ENCODE data around the gene EPHB2. TPM values are rescaled to one million over a fixed set of nuclear protein-coding genes. Genes with fewer than 3 reads are reported as not detected.

The EPHB2 gene
- total and polyA plus RNA-seq, 2 of the 8 experiments (the other 6 are each of a cell fraction or from before 2014, with no cell fraction given): 15.8 to 17.2 TPM

- Histone ChIP-seq H3K23me2 (ENCODE audit: low read depth, low read length) (no peaks in the 10 kb centered on the region; the same call in 1 of the 2 replicates), H3K4me2 (ENCODE audit: insufficient read depth in 1 of 2, low read depth in 2 of 2, low read length in 2 of 2) (no peak overlapping the region), H2AFZ (ENCODE audit: low read length) (no peak overlapping the region), H3K56ac (replicated peaks; ENCODE audit: insufficient read length, low read depth, low read length) (no peak overlapping the region), H2BK120ac (replicated peaks; ENCODE audit: low read depth, low read length) (no peak overlapping the region), H3K18ac (ENCODE audit: extremely low read depth, low read length) (no peak overlapping the region), H3K9ac (replicated peaks in 1 of 4; ENCODE audit: extremely low read depth in 1 of 4, low read depth in 3 of 4, low read length in 3 of 4) (peak overlapping the region in 1 of 4 experiments; percentile 3; a peak in 1 of 7 replicates), H2BK12ac (ENCODE audit: low read depth, low read length) (peak overlapping the region; percentile 60; the same call in 1 of the 2 replicates), H3K4me3 (ENCODE audit: extremely low read depth in 1 of 4, insufficient read depth in 2 of 4, low read depth in 3 of 4, low read length in 4 of 4) (no peak overlapping the region), H4K91ac (replicated peaks; ENCODE audit: insufficient read length, low read length) (peak overlapping the region; percentile 44), H2AK5ac (ENCODE audit: low read depth, low read length) (0 out of 2 replicates have a peak overlapping the region, but pooled peaks have one; percentile 32), H3K14ac (ENCODE audit: insufficient read length) (no peak overlapping the region), H3K4me1 (replicated peaks in 1 of 4; ENCODE audit: control insufficient read depth in 3 of 4, insufficient read depth in 4 of 4, low read length in 3 of 4) (peaks cover 0 to 23% (median 10%) of the 10 kb centered on the region in 4 experiments; a peak in 6 of 7 replicates), H3K23ac (ENCODE audit: insufficient read length) (no peak overlapping the region), H3K9me3 (ENCODE audit: insufficient read depth in 2 of 2, low read depth in 1 of 2, low read length in 1 of 2) (no peaks in the 10 kb centered on the region), H3K79me1 (ENCODE audit: low read depth, low read length) (no peaks in the 10 kb centered on the region), H2BK5ac (ENCODE audit: low read depth, low read length) (no peak overlapping the region; the same call in 1 of the 2 replicates), H4K5ac (ENCODE audit: insufficient read length, low read depth, low read length) (no peak overlapping the region), H3K4ac (replicated peaks; ENCODE audit: insufficient read length, low read depth, low read length) (no peak overlapping the region), H2BK20ac (ENCODE audit: low read length) (no peak overlapping the region), H4K8ac (ENCODE audit: extremely low read depth, insufficient read depth, low read length) (no peak overlapping the region; the same call in 1 of the 2 replicates), H3K27ac (ENCODE audit: low read depth, low read length) (no peak overlapping the region), H3K27me3 (replicated peaks in 1 of 4; ENCODE audit: control insufficient read depth in 3 of 4, extremely low read depth in 1 of 4, insufficient read depth in 3 of 4, low read length in 3 of 4) (no peaks in the 10 kb centered on the region), H4K20me1 (replicated peaks in 1 of 2; ENCODE audit: control insufficient read depth in 1 of 2, insufficient read depth in 2 of 2, low read length in 2 of 2) (no peaks in the 10 kb centered on the region), H3K36me3 (ENCODE audit: control insufficient read depth in 2 of 4, insufficient read depth in 4 of 4, low read length in 3 of 4) (no peaks in the 10 kb centered on the region), H3K79me2 (ENCODE audit: control insufficient read depth in 1 of 2, insufficient read depth in 2 of 2, low read length in 2 of 2) (no peaks in the 10 kb centered on the region), H2BK15ac (ENCODE audit: low read length) (0 out of 2 replicates have a peak overlapping the region, but pooled peaks have one; percentile 19)
- CTCF ChIA-PET (ENCODE audit: partially characterized antibody): interaction anchor here (0.6 to 1.8 kb wide), 10 partner anchors 8 to 98 kb away, joined by 3 to 5 read pairs (median 3); no protein-coding TSS in a partner anchor
- WGBS, 2 experiments (ENCODE audit: extremely low coverage in 1 of 2, insufficient coverage in 1 of 2, insufficient read length in 1 of 2, insufficient replicate concordance in 2 of 2, low coverage in 1 of 2, low lambda C conversion rate in 2 of 2, missing lambda C conversion rate in 1 of 2): 84% methylated on average over 13 of the region's 13 CpGs; no CpG with 5 or more reads in 1 of the 2 experiments
- POLR2A ChIA-PET (ENCODE audit: partially characterized antibody): interaction anchor here (0.9 to 1.1 kb wide), 3 partner anchors 24 to 81 kb away, joined by 3 read pairs; no protein-coding TSS in a partner anchor
- no peak for DNase-seq (ENCODE audit: low read depth in 1 of 2, low spot score in 2 of 2)
- no peak for FAIRE-seq
- TF ChIP-seq BRCA1 (IDR thresholded peaks at IDR 0.05; ENCODE audit: low read depth, low read length) (no peak), MAX (IDR thresholded peaks at IDR 0.05) (no peak), BCL11A (IDR thresholded peaks at IDR 0.05; ENCODE audit: low read depth in 2 of 2, low read length in 2 of 2) (no peak), HDAC2 (IDR thresholded peaks at IDR 0.05; ENCODE audit: borderline replicate concordance in 1 of 2, low read depth in 2 of 2, low read length in 2 of 2) (no peak), NANOG (IDR thresholded peaks at IDR 0.05; ENCODE audit: insufficient read depth, low read depth, low read length, poor library complexity, severe bottlenecking) (no peak), ZNF274 (IDR thresholded peaks at IDR 0.05; ENCODE audit: borderline replicate concordance, extremely low read depth, low read length) (no peak), PHF8 (conservative IDR thresholded peaks at IDR 0.05; ENCODE audit: low read depth, low read length) (no peak), GABPA (IDR thresholded peaks at IDR 0.05; ENCODE audit: borderline replicate concordance, insufficient read depth, low read length) (no peak), CHD2 (IDR thresholded peaks at IDR 0.05; ENCODE audit: low read length) (no peak), ASH2L (IDR thresholded peaks at IDR 0.05; ENCODE audit: low read length) (no peak), CHD1 (IDR thresholded peaks at IDR 0.05; ENCODE audit: low read depth, low read length) (no peak)
These were observed 79.8 kb downstream of the EPHB2 start for GRCh38 chr1:22790232-22791008.
